GM18909 (cell line): ENCODE measurements around the gene TRAF1.

Experiments used
- ATAC-seq: cut with Tn5 transposase; IDR thresholded peaks from one replicate; pipeline ENCODE4 v1.9.1; 2021; ENCODE audit warnings: mild to moderate bottlenecking; ENCODE audit not compliant: unreplicated experiment, poor library complexity

TRAF1 gene

GRCh38 chr9:120855827-120856670 lies 70.5 kb downstream of the TRAF1 start:
- no peak for ATAC-seq

GRCh38 chr9:120854596-120855327 lies 71.8 kb downstream of the TRAF1 start:
- ATAC-seq: no peak

- ATAC-seq: no peak
Observed at GRCh38 chr9:120853198-120853597, 73.4 kb downstream of the TRAF1 start.
